DOHH2 (cell line): ENCODE measurements around the gene SMARCB1.

ENCODE experiments used
- H3F3A ChIP-seq: fragments of 200-600 bp; sonication (generic), shearing (Covaris generic); 2 replicates; pipeline ENCODE4 v1.6.0; 2016; ENCODE audit warnings: antibody characterized with exemption, mild to moderate bottlenecking; ENCODE audit not compliant: control insufficient read depth, insufficient read depth
- H3K27ac ChIP-seq: fragments of 200-600 bp; sonication (generic); 2 replicates; pipeline ENCODE4 v1.5.1; 2014; ENCODE audit warnings: low read depth, mild to moderate bottlenecking, low read length, moderate library complexity
- H3K27me3 ChIP-seq: fragments of 200-600 bp; sonication (generic); 2 replicates; pipeline ENCODE4 v1.6.1; 2014; ENCODE audit warnings: mild to moderate bottlenecking, low read length, mixed read lengths; ENCODE audit not compliant: control insufficient read depth
- H3K36me3 ChIP-seq: fragments of 200-600 bp; sonication (generic); 2 replicates; pipeline ENCODE4 v1.6.1; 2014; ENCODE audit warnings: mild to moderate bottlenecking, low read length, moderate library complexity, mixed read lengths; ENCODE audit not compliant: control insufficient read depth
- H3K4me1 ChIP-seq: fragments of 200-600 bp; sonication (generic); 2 replicates; pipeline ENCODE4 v1.6.1; 2014; ENCODE audit warnings: mild to moderate bottlenecking, low read length, mixed read lengths; ENCODE audit not compliant: control insufficient read depth
- H3K4me2 ChIP-seq: fragments of 200-600 bp; sonication (generic); 2 replicates; pipeline ENCODE4 v1.6.0; 2014; ENCODE audit warnings: mild to moderate bottlenecking, low read length, moderate library complexity
- H3K4me3 ChIP-seq: fragments of 200-600 bp; sonication (generic); 2 replicates; pipeline ENCODE4 v1.5.1; 2014; ENCODE audit warnings: mild to moderate bottlenecking, low read length, mixed read lengths
- H3K79me2 ChIP-seq: fragments of 200-600 bp; sonication (generic); 2 replicates; pipeline ENCODE4 v1.6.1; 2014; ENCODE audit warnings: mild to moderate bottlenecking, low read length, mixed read lengths; ENCODE audit not compliant: control insufficient read depth
- H3K9me2 ChIP-seq: fragments of 200-600 bp; sonication (generic); replicated peaks from 2 replicates; pipeline ENCODE4 v1.6.1; 2014; ENCODE audit warnings: mild to moderate bottlenecking, low read length, mixed read lengths; ENCODE audit not compliant: control insufficient read depth
- H3K9me3 ChIP-seq: fragments of 200-600 bp; sonication (generic); 2 replicates; pipeline ENCODE4 v1.6.1; 2014; ENCODE audit warnings: antibody characterized with exemption, low read length, mixed read lengths; ENCODE audit not compliant: control insufficient read depth, insufficient read depth
- H4K20me1 ChIP-seq: fragments of 200-600 bp; sonication (generic); 2 replicates; pipeline ENCODE4 v1.6.0; 2014; ENCODE audit warnings: low read depth, mild to moderate bottlenecking, antibody characterized with exemption, low read length, moderate library complexity; ENCODE audit not compliant: control insufficient read depth, insufficient read depth
- EZH2phosphoT487 ChIP-seq: fragments of 200-600 bp; sonication (generic); IDR thresholded peaks from 2 replicates; pipeline ENCODE4 v1.6.1; 2017; ENCODE audit warnings: borderline replicate concordance, mild to moderate bottlenecking, antibody characterized with exemption, low read length, moderate library complexity, mixed read lengths
- TF ChIP-seq, protein P1 (sequence below): fragments of 200-600 bp; sonication (generic); IDR thresholded peaks from one replicate; pipeline ENCODE4 v1.5.1; 2014; ENCODE audit warnings: antibody characterized with exemption, mild to moderate bottlenecking, low read depth, low read length; ENCODE audit not compliant: poor library complexity, severe bottlenecking

The SMARCB1 gene

DNA sequence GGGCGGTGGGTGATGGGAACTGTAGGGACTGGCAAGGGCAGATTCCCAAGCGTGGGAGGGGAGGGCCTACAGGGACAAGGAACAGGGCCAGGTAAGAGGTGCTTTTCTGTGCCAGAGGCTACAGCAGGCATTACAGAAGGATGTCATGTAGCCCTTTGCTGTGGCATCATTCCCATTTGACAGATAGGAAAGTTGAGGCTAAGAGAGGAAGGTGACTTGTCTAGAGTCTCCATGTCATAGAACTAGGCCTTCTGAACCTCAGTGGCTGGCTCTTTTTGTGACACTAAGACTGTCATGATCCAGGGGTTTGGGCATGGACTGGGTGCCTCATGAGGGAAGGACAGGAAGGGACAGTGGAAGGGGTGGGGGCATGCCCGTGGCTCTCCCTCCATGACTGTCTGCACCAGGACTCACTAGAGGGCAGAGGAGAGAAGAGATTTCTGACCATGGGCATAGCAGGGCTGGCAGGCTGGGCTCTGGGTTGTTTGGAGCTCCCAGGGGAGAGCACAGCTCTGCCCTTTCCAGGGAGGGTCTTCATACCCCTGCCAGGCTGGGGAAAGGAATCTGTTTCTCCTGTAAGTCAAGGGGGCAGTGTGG lies 10.9 kb upstream of the SMARCB1 start:
- no peak overlapping the region for H3K4me3 ChIP-seq
- H3K36me3 ChIP-seq = no peaks in the 10 kb centered on the region
- H3K4me1 ChIP-seq = peaks cover 30% of the 10 kb centered on the region
- H3K27me3 ChIP-seq = peaks cover 4% of the 10 kb centered on the region; the same call in 1 of the 2 replicates
- no peak overlapping the region for H3K27ac ChIP-seq
- no peaks in the 10 kb centered on the region for H3K9me2 ChIP-seq
- no peaks in the 10 kb centered on the region for H3K79me2 ChIP-seq
- no peak overlapping the region for H3K4me2 ChIP-seq
- TF ChIP-seq, protein P1, sequence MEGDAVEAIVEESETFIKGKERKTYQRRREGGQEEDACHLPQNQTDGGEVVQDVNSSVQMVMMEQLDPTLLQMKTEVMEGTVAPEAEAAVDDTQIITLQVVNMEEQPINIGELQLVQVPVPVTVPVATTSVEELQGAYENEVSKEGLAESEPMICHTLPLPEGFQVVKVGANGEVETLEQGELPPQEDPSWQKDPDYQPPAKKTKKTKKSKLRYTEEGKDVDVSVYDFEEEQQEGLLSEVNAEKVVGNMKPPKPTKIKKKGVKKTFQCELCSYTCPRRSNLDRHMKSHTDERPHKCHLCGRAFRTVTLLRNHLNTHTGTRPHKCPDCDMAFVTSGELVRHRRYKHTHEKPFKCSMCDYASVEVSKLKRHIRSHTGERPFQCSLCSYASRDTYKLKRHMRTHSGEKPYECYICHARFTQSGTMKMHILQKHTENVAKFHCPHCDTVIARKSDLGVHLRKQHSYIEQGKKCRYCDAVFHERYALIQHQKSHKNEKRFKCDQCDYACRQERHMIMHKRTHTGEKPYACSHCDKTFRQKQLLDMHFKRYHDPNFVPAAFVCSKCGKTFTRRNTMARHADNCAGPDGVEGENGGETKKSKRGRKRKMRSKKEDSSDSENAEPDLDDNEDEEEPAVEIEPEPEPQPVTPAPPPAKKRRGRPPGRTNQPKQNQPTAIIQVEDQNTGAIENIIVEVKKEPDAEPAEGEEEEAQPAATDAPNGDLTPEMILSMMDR = no peak
- no peak for TF ChIP-seq EZH2phosphoT487
- H3K9me3 ChIP-seq = no peaks in the 10 kb centered on the region
- H3F3A ChIP-seq = no peaks in the 10 kb centered on the region
- no peaks in the 10 kb centered on the region for H4K20me1 ChIP-seq

DNA sequence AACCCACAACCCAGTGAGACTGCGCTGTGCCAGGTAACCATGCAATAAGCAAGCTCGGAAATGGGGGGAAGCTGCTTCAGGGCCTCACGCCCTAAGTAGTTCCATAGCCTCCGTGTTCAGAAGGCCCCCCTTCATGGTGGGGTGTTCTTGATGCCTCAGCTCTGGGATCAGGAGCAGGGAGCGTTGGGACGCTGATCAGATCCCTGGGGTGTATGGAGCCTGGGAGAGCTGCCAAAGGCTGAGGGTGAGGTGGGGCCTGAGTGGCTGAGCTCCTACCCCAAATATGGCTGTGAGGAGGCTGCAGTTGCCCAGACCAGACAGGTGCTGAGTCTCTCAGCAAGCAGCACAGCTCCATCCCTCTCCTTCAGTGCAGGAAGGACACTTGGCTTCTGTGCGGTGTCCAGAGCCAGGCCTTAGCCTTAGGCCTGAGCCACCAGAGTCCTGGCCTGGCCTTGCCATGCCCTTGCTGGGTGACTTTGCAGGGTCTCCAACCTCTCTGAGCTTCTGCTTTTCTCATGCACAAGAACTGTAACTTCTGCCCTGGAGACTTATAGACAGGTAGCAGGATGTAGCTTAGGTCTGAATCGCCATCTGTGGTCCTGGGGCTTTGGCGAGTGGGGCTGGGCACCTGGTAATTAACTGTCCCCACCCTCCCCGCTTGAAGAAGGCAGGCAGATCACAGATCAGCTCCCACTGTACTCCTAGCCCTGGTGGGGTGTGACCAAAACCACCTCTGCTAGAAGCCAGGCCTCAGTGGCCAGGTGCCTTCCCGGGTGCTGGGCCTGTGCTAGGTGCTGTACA lies 8.8 kb upstream of the SMARCB1 start:
- no peak overlapping the region for H3K4me2 ChIP-seq
- peaks cover 11% of the 10 kb centered on the region for H3K4me1 ChIP-seq
- H3K4me3 ChIP-seq = no peak overlapping the region
- no peaks in the 10 kb centered on the region for H3K36me3 ChIP-seq
- no peaks in the 10 kb centered on the region for H3K9me3 ChIP-seq
- H4K20me1 ChIP-seq = no peaks in the 10 kb centered on the region
- peaks cover 4% of the 10 kb centered on the region; the same call in 1 of the 2 replicates for H3K27me3 ChIP-seq
- TF ChIP-seq EZH2phosphoT487 = no peak
- TF ChIP-seq, protein P1 = no peak
- H3K79me2 ChIP-seq = no peaks in the 10 kb centered on the region
- H3K9me2 ChIP-seq = no peaks in the 10 kb centered on the region
- H3F3A ChIP-seq = no peaks in the 10 kb centered on the region
- no peak overlapping the region for H3K27ac ChIP-seq

DNA sequence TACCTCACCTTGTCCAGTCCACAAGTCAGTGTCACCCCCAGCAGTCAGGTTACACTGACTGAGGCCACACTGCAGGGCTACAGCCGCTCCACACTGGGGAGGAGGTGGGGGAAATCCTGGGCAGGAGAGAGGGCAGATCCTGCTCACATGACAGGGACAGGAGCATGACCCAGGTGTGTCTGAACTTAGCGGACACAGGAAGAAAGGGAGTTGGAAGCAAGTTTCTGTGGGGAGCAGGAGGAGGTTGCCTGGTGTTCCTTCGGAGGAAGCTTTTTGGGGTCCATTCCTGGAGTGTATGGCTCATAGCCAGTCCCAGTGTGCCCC lies 8.2 kb upstream of the SMARCB1 start:
- Histone ChIP-seq H3K36me3 (no peaks in the 10 kb centered on the region), H3K4me2 (no peak overlapping the region), H3K27ac (no peak overlapping the region), H3K4me3 (no peak overlapping the region), H3K27me3 (no peaks in the 10 kb centered on the region), H3F3A (no peaks in the 10 kb centered on the region), H4K20me1 (no peaks in the 10 kb centered on the region), H3K9me2 (no peaks in the 10 kb centered on the region), H3K4me1 (peaks cover 6% of the 10 kb centered on the region; the same call in 1 of the 2 replicates), H3K79me2 (no peaks in the 10 kb centered on the region), H3K9me3 (no peaks in the 10 kb centered on the region)
- no peak for TF ChIP-seq EZH2phosphoT487
- TF ChIP-seq, protein P1 = no peak
